ENCODE results near the gene HOXC4. TPM values are rescaled to one million over a fixed set of nuclear protein-coding genes. Genes with fewer than 3 reads are reported as not detected.

The HOXC4 gene
- total and polyA plus RNA-seq, 5 experiments from 2014 or later = 0.25 to 0.65 (median 0.53) TPM; not detected in 1

GRCh38 chr12:54032086-54032619 is 21.5 kb upstream of the HOXC4 start:
- Mint-ChIP-seq H3K27me3 (peaks cover 44 to 96% (median 66%) of the 10 kb centered on the region in 5 donors), H3K9me3 (peaks cover 0 to 5% (median 0%) of the 10 kb centered on the region in 9 donors), H3K4me3 (peak overlapping the region in 3 of 10 donors; percentile 22 to 74 (median 73)), H3K27ac (peak overlapping the region in 3 of 10 donors; percentile 36 to 81 (median 43)), H3K36me3 (peaks cover 0 to 6% (median 4%) of the 10 kb centered on the region in 3 donors), H3K4me1 (peaks cover 13 to 43% (median 30%) of the 10 kb centered on the region in 4 donors)
- DNase-seq = no peak
- no peak for ATAC-seq
- POLR2A ChIA-PET = interaction anchor here (0.7 to 1.8 kb wide), 6 partner anchors 14 to 305 kb away, joined by 3 to 18 read pairs (median 4); partner anchors contain the start of genes CALCOCO1 and SMUG1

- Mint-ChIP-seq H3K36me3 (peaks cover 0 to 6% (median 2%) of the 10 kb centered on the region in 3 donors), H3K4me1 (peaks cover 13 to 38% (median 29%) of the 10 kb centered on the region in 4 donors), H3K27me3 (peaks cover 43 to 96% (median 66%) of the 10 kb centered on the region in 5 donors), H3K27ac (peak within 1 kb of the TSS in 4 of 10 donors; percentile 15 to 81 (median 40)), H3K9me3 (peaks cover 0 to 5% (median 0%) of the 10 kb centered on the region in 9 donors), H3K4me3 (peak within 1 kb of the TSS; percentile 53 to 83 (median 72))
- peak; percentile 47 to 77 (median 66) for DNase-seq
- POLR2A ChIA-PET = interaction anchor here (0.7 to 1.8 kb wide), 7 partner anchors 15 to 306 kb away, joined by 3 to 18 read pairs (median 4); partner anchors contain the start of genes CALCOCO1 and SMUG1
- peak in 1 of 2 donors; percentile 34 for ATAC-seq
Observed at GRCh38 chr12:54032627-54033100, 21.0 kb upstream of the HOXC4 start, which contains the start of gene HOXC5. Gene HOXC5 (plus strand): TSS chr12:54033050. CDS start chr12:54033123, 73 bp downstream.

- peak overlapping the region; percentile 53 to 83 (median 72) for H3K4me3 Mint-ChIP-seq
- H3K36me3 Mint-ChIP-seq = peaks cover 0 to 6% (median 2%) of the 10 kb centered on the region in 3 donors
- H3K27ac Mint-ChIP-seq = peak overlapping the region in 1 of 10 donors; percentile 13
- peaks cover 0 to 5% (median 0%) of the 10 kb centered on the region in 9 donors for H3K9me3 Mint-ChIP-seq
- ATAC-seq (peak; percentile 30 to 39), DNase-seq (no peak)
- POLR2A ChIA-PET = interaction anchor here (0.9 to 1.8 kb wide), 4 partner anchors 19 to 158 kb away, joined by 4 to 18 read pairs (median 4); partner anchors contain the start of gene SMUG1
- H3K27me3 Mint-ChIP-seq = peaks cover 39 to 96% (median 68%) of the 10 kb centered on the region in 5 donors
- peaks cover 13 to 36% (median 27%) of the 10 kb centered on the region in 4 donors for H3K4me1 Mint-ChIP-seq
Observed at GRCh38 chr12:54033106-54033979, 20.3 kb upstream of the HOXC4 start.

- peaks cover 10 to 30% (median 23%) of the 10 kb centered on the region in 4 donors for H3K4me1 Mint-ChIP-seq
- peak overlapping the region; percentile 23 to 78 (median 67) for H3K4me3 Mint-ChIP-seq
- POLR2A ChIA-PET = no interaction called here
- H3K27ac Mint-ChIP-seq = no peak overlapping the region
- peaks cover 0 to 5% (median 0%) of the 10 kb centered on the region in 9 donors for H3K9me3 Mint-ChIP-seq
- peaks cover 36 to 96% (median 72%) of the 10 kb centered on the region in 5 donors for H3K27me3 Mint-ChIP-seq
- DNase-seq (no peak), ATAC-seq (peak; percentile 40 to 51)
- peaks cover 0 to 6% (median 2%) of the 10 kb centered on the region in 3 donors for H3K36me3 Mint-ChIP-seq
Observed at GRCh38 chr12:54033980-54034784, 19.5 kb upstream of the HOXC4 start.

- POLR2A ChIA-PET = interaction anchor here (0.8 kb wide), 1 partner anchor 35 kb away, joined by 3 read pairs; the partner anchor contains the start of gene HOXC9
- H3K36me3 Mint-ChIP-seq = peaks cover 0 to 6% (median 2%) of the 10 kb centered on the region in 3 donors
- ATAC-seq (no peak), DNase-seq (no peak)
- peaks cover 0 to 5% (median 0%) of the 10 kb centered on the region in 9 donors for H3K9me3 Mint-ChIP-seq
- H3K27me3 Mint-ChIP-seq = peaks cover 35 to 96% (median 72%) of the 10 kb centered on the region in 5 donors
- peak overlapping the region in 8 of 10 donors; percentile 5 to 73 (median 60) for H3K4me3 Mint-ChIP-seq
- H3K4me1 Mint-ChIP-seq = peaks cover 10 to 24% (median 18%) of the 10 kb centered on the region in 4 donors
- peak overlapping the region in 1 of 10 donors; percentile 85 for H3K27ac Mint-ChIP-seq
Observed at GRCh38 chr12:54034785-54035310, 18.8 kb upstream of the HOXC4 start.

- no peak overlapping the region for H3K4me3 Mint-ChIP-seq
- DNase-seq = no peak
- no peak overlapping the region for H3K27ac Mint-ChIP-seq
- POLR2A ChIA-PET = interaction anchor here (0.8 kb wide), 1 partner anchor 36 kb away, joined by 3 read pairs; the partner anchor contains the start of gene HOXC9
- peaks cover 0 to 6% (median 2%) of the 10 kb centered on the region in 3 donors for H3K36me3 Mint-ChIP-seq
- ATAC-seq = no peak
- peaks cover 12 to 19% (median 16%) of the 10 kb centered on the region in 4 donors for H3K4me1 Mint-ChIP-seq
- H3K27me3 Mint-ChIP-seq = peaks cover 36 to 96% (median 74%) of the 10 kb centered on the region in 5 donors
- peaks cover 0 to 2% (median 0%) of the 10 kb centered on the region in 9 donors for H3K9me3 Mint-ChIP-seq
Observed at GRCh38 chr12:54035568-54036264, 17.9 kb upstream of the HOXC4 start.

GRCh38 chr12:54036620-54037359 is 16.8 kb upstream of the HOXC4 start:
- Mint-ChIP-seq H3K4me1 (peaks cover 10 to 18% (median 16%) of the 10 kb centered on the region in 4 donors), H3K36me3 (peaks cover 0 to 3% (median 2%) of the 10 kb centered on the region in 3 donors), H3K9me3 (peaks cover 0 to 2% (median 0%) of the 10 kb centered on the region in 9 donors), H3K4me3 (no peak overlapping the region), H3K27ac (peak overlapping the region in 1 of 10 donors; percentile 13), H3K27me3 (peaks cover 36 to 96% (median 75%) of the 10 kb centered on the region in 5 donors)
- no peak for ATAC-seq
- DNase-seq = peak in 1 of 10 donors; percentile 35
- POLR2A ChIA-PET = no interaction called here

- H3K4me3 Mint-ChIP-seq = no peak overlapping the region
- H3K27ac Mint-ChIP-seq = no peak overlapping the region
- peaks cover 0 to 2% (median 0%) of the 10 kb centered on the region in 9 donors for H3K9me3 Mint-ChIP-seq
Observed at GRCh38 chr12:54037360-54038283, 16.0 kb upstream of the HOXC4 start.

GRCh38 chr12:54038284-54038870 is 15.3 kb upstream of the HOXC4 start:
- peak overlapping the region in 1 of 10 donors; percentile 42 for H3K27ac Mint-ChIP-seq
- H3K27me3 Mint-ChIP-seq = peaks cover 30 to 96% (median 72%) of the 10 kb centered on the region in 5 donors
- DNase-seq = no peak
- no peak for ATAC-seq
- H3K9me3 Mint-ChIP-seq = no peaks in the 10 kb centered on the region
- POLR2A ChIA-PET = interaction anchor here (1.1 kb wide), 1 partner anchor 153 kb away, joined by 3 read pairs; no protein-coding TSS in a partner anchor
- no peak overlapping the region for H3K4me3 Mint-ChIP-seq
- peaks cover 0 to 2% (median 0%) of the 10 kb centered on the region in 3 donors for H3K36me3 Mint-ChIP-seq
- H3K4me1 Mint-ChIP-seq = peaks cover 4 to 10% (median 9%) of the 10 kb centered on the region in 4 donors

More at GRCh38 chr12:54037360-54038283, 16.0 kb upstream of the HOXC4 start:
- ATAC-seq = no peak
- Mint-ChIP-seq H3K4me1 (peaks cover 6 to 16% (median 12%) of the 10 kb centered on the region in 4 donors), H3K27me3 (peaks cover 31 to 96% (median 76%) of the 10 kb centered on the region in 5 donors), H3K36me3 (peaks cover 0 to 2% (median 2%) of the 10 kb centered on the region in 3 donors)
- no peak for DNase-seq
- POLR2A ChIA-PET = no interaction called here
